Fibroblast of skin of back (primary cell): ENCODE measurements around the gene OR51G1. TPM values are rescaled to one million over a fixed set of nuclear protein-coding genes. Genes with fewer than 3 reads are reported as not detected.
"Not testable (repeated sequence)": the region's sequence is repeated elsewhere in the genome, so short reads cannot be mapped to it uniquely, and the experiment has no call there.

Experiments used
- DNase-seq: peaks from one replicate; pipeline ENCODE4 v3.0.0-alpha.2; 2013
- polyA plus RNA-seq, 2 experiments: library from polyadenylated mRNA; unstranded; fragments of 120-200 nt; gene quantifications; one replicate each; pipeline ENCODE4 v1.2.1, GENCODE V29; 2013; ENCODE audit not compliant: insufficient read length in 2 of 2

Gene OR51G1, protein sequence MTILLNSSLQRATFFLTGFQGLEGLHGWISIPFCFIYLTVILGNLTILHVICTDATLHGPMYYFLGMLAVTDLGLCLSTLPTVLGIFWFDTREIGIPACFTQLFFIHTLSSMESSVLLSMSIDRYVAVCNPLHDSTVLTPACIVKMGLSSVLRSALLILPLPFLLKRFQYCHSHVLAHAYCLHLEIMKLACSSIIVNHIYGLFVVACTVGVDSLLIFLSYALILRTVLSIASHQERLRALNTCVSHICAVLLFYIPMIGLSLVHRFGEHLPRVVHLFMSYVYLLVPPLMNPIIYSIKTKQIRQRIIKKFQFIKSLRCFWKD
- polyA plus RNA-seq (2013, experiment 1 of 2; ENCODE audit: insufficient read length): not detected
- polyA plus RNA-seq (2013, experiment 2 of 2; ENCODE audit: insufficient read length): not detected

DNA sequence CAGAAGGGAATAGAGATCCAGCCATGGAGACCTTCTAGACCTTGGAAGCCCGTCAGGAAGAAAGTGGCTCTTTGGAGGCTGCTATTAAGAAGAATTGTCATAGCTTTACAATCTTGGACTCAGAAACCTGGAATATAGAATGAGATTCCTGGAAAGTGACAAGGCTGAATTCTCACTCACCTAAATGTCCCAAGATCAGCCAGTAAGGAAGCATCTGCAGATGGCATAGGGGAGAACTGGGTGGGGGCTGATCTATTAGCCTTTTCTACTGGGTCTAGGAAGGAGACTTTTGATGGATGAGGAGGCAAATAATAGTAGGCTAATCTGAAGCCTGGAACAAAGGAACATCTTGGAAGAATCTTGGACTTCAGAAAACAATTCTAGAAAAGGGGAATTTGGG, at the start of gene OR51G1:
OR51G1 (minus strand) TSS at position 101 of the 400 bp plus-strand sequence; CDS start at position 101, 0 bp downstream.
- no peak for DNase-seq

DNA sequence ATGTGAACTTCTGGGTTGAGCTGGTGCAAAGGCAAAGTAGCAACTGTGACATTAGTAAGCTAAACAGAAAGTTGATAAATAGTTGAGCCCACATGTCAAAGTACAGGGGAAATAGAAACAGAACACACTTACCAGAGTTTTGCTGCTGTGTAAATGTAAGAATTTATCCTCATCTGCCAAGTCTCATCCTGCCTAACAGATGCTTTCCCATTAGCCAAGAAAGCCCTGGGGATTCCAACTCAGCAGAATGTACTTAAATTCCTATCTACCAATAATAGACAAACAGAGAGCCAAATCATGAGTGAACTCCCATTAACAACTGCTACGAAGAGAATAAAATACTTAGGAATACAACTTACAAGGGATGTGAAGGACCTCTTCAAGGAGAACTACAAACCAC, 38.7 kb upstream of the OR51G1 start:
- no peak for DNase-seq

DNA sequence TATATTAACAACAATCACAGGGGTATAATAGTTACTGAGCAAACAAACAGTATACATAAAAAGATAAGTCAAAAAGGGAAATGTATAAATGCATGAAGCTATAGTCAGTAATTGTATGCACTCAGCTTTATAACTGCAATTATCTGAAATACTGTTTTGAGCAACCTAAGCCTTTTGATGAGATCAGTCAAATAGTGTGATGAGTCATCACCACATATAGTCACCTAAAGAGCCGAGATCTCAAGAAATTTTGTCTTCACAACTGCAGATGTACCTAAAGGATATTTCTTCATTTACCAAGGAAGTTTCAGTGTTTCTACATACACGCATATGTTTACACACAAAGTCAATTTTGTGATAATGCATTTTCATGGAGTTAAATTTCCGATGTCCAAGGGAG, 36.7 kb upstream of the OR51G1 start:
- no peak for DNase-seq

DNA sequence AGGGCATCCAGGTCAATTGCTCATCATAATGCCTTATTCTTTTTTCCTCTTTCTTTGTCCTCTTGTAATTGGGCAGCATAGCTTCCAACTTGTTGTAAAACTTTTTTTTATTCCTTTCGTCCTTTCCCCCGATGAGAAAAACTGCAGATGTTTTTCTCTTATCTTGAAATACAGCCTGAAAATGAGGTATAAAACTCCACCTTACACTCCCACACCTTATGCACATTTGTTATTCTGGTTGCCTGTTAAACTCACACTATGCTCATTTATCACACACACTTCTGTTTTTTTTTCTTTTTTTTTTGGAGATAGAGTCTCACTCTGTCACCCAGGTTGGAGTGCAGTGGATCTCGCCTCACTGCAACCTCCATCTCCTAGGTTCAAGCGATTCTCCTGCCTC, 33.3 kb upstream of the OR51G1 start:
- DNase-seq: no peak

DNA sequence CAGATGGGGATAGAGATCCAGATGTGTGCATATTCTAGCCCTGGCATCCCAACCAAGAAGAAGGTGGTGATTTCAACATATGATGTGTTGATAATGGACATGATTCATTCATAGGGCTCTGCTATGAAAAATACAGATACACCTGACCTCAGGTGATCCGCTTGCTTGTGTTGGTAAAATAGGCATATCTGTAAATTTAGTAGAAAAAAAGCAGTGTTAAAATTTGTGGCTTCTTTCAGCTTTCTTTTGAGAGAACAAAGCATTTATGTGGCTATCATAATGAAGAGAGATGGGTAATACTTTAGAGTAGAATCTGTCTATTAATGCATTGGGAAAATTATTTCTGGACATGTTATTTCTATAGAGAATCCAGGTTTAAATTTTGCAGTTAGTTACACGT, 31.5 kb upstream of the OR51G1 start, which contains the start of gene OR51A2:
OR51A2 (minus strand) TSS at position 101 of the 400 bp plus-strand sequence; CDS start at position 101, 0 bp downstream.
- not testable (repeated sequence) for DNase-seq

DNA sequence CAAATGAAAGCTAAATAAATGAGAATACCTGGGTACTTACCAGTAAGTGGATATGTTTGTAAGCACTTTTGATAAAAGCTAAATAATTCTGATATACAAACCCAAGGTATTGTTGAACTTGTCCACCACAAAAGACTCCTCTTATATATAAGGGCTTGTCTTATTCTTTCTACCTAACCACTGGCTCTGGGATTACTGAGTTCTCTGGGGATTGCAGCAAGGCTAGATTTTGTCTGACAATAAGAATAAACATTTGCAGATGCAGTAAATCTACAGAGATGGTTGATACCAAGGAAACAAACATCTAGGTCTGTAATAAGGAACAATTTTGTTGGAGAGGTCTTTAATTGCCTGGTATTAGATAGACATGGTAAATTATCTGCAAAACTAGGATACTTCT, 23.4 kb upstream of the OR51G1 start, which contains the start of gene OR51A4:
OR51A4 (minus strand) TSS at position 101 of the 400 bp plus-strand sequence. CDS start 505 bp downstream, outside the sequence.
- DNase-seq: no peak

DNA sequence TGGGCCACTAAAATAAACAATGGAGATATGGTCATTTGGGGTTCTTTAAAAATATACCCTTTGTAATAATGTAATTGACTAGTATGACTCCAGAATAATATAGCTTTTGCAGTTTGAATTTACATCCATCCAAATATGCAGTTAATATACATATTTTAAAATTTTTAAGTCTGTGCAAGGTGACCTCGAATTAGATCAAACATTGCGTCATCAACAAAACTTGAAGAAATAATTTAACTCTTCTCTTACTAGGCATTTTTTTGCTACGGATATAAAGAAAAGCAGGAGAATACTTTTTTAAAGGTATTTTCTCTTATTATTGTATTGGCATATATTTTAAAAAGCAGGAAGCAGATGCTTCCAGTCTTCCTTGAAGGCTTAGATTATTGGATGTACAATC, 12.6 kb upstream of the OR51G1 start:
- no peak for DNase-seq

DNA sequence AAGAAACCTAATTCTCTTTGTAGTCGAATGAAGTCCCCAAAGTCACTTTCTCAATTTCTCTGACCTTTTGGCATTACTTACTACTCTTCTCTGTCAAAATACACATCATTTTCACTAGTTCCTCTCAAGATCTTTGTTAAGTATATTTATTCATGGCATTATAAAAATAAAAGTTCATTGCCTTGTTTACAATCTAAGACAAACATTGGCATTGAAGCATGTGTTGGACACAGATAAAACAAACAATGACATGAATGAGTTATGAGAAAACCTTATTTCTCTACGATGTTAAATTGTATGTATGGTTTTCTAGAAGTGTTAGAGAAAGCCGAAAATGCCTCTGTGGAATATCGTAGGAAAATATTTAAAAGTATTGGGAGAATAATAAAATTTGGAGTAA, 8.6 kb upstream of the OR51G1 start:
- no peak for DNase-seq

DNA sequence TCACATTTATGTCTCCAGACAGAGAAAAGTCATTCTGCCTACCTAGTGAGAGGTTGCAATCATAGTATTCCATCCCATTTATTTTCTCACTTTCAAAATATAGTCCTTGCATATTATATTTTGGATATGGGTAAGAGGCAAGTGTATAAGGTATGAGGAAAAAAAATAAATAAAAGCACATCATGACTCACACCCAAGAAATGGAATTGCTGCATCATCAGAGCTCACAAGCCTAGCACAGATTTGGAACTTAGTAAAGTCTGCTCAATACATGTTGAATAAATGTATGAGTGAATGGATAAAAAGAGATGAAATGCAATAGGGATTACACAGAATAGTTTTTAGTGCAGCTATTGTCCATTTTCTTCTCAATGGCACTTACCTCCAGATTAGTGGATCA, 2.5 kb upstream of the OR51G1 start:
- DNase-seq: peak; percentile 9

DNA sequence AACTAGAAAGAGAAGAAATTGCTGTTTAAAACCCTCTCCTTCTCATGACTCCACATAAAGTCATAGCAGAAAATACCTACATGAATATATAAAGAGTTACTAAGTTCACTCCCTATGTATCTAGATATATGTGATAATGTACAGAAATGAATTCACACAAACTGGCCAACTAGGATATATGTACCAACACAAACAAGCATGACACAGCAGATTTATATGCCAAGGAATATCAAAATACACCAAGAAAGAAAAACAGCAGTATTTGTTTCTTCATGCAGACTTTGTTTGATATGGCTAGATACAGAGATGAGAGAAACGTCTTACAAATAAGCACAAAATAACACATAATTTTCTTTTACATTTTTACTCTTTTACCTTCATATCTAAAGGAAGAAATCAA, 1.8 kb downstream of the OR51G1 start:
- DNase-seq: no peak

DNA sequence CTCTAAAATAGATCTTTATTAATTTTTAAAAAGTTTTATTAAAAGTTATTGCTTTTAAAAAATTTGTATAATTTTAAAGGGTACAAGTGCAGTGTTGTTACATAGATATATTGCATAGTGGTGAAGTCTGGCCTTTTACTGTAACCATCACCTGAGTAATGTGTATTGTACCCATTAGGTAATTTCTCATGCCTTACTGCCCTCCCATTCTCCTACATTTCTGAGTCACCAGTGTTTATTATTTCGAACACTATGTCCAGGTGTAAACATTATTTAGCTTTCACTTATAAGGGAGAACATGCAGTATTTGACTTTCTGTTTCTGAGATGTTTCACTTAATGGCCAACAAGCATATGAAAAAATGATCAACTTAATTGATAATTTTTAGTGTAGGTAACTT, 2.3 kb downstream of the OR51G1 start:
- no peak for DNase-seq

DNA sequence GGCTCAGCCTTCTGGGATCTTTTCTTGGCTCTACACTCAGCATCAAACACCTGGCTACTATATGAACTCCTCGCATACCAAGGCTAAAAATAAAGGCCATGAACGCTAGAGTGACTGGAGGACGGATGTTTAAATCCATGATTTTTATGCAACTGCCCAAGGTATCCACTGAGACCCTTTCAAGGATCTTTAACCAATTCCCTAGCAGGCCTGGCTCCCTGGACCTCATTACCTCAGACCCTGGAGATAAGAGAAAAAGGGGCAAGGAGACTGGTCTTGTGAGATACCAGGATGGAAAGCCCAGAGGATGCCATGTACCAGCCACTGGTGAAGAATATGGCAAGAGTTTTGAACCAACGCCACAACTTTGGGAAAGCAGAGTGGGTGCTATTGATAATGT, 4.9 kb downstream of the OR51G1 start, which contains the start of gene OR51G2:
OR51G2 (minus strand) TSS at position 101 of the 400 bp plus-strand sequence. CDS start 3,687 bp downstream, outside the sequence.
- DNase-seq: no peak

DNA sequence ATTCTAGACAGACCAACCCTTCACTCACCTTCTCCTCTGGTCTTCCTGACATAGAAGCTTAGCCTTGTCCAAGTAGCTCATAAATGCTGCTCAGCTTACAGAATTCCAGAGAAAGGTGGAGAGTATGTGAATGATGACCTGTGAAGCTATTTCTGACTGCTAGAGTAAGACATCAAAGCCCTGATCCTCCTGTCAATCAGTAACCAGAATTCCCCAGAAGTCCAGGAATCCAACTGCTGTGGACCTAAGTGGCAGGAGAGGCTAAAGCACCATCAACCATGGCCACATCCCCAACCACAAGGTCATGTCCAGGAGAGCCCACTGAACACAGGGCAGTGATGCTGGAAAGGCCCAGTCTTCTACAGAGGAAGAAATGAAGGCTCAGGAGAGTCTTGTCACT, 7.6 kb downstream of the OR51G1 start:
- DNase-seq: no peak

DNA sequence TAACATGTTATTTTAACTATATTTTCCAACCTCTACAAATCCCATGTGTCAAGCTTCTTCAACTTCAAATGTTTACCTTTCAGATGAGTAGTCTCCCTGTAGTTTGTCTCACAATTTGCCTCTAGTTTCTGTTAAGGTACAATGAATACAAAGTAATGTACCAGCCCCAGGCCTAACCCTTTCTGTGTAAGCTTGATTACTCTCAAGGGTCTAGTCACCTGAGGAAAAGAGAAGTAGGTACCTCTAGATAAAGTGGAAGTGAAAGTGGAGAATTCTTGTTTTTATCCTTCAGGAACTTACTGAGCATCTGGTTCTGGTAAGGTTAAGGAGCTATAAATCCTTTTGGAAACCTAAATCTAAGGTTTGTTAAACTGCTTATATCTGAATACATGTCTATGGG, 20.7 kb downstream of the OR51G1 start, which contains the start of gene OR51A7:
OR51A7 (plus strand) TSS at position 300 of the 400 bp plus-strand sequence. CDS start 3,587 bp downstream, outside the sequence.
- DNase-seq: no peak

DNA sequence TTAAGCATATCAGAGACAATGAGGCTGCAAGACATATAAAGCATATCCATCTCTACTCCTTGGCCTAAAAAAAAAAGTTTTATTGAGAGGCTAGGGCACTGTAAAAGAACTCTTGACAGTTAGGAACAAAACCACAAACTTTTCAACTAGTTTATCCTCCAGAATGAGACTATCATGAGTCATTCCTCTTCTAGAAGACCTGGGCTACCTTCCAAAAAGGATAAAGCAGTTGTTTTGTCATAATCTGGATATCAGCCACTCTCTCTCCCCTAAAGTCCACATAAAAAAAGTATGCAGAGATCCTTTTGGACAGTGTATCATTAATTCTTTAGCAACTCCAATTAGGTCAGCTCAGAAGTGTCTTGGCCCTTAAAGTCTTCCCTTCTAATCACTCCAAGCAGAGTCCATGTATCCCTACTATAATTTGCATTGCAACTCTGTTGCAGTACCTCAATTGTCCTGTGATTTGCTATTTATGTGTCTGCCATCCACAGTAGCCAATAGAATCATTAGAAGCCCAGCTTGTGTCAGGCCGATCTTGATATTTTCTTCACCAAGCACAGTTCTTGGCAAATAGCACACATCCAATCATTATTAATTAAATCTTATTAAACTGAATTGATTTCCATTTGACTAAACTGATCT, 32.0 kb downstream of the OR51G1 start:
- peak; percentile 93 for DNase-seq

DNA sequence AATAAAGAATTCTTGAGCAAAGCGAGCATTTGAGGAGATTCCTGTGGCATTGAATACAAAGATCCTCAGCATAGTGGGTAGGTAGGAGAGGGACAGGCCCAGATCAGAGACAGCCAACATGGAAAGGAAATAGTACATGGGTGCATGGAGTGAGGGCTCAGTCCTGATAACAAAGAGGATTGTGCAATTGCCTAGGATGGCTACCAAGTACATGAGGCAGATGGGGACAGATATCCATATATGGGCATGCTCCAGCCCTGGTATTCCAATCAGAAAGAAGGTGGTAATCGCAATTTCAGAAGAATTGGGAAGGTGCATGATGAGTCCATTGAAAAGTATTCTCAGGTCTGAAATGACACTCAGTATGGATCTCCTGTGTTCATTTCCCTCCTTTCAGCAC, 33.9 kb downstream of the OR51G1 start:
- peak; percentile 1 for DNase-seq

DNA sequence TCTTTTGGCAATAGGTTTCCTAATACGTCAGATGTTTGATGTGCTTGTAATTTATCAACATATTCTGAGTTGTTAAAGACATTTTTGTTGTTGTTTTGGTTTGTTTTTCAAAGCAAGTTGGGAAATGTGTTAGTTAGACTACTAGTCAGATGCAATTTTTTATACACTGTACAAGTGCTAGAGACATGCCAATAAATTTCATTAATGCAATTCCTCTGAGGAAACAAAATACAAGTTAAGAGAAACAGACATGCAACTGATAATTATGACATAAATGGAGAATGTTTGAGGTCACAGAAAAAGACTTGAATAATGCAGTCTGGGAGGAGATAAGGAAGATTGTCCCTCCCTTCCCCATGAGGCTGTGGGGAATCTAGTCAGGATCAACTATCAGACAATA, 36.5 kb downstream of the OR51G1 start:
- no peak for DNase-seq

DNA sequence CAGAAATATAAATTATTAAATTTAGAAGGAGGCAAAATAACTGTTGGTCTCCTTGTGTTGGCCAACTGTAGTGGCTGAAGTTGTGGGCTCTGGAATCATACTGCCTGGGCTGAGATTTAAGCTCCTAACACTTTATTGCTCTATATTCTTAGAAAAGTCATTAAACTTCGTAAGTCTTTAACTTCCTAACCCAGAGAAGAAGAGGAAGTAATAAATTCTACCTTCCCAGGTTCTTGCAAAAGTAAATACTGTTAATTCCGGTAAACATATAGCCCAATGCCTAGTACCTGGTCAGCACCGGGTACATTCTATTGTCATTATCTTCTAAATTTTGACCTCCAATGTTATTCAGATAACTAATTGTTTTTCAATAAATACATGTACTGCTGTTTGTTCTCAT, 38.0 kb downstream of the OR51G1 start:
- no peak for DNase-seq

DNA sequence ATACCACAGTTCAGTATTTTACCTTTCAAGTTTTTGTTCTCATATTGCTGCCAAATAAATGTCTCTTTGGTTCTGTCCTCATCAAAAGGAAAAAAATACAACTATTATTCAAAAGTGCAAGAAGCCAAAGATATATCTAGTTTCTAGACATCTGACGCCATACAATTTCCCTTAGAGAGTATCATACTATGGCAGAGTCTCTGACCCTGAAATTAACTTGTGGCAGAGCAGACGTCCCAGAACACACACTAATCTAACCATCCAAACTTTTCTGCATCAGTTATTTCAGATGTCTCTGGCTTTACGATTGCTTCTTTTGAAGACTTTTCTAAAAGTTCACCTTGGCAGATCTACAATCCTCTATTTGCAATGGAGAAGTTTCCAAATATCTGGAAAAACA, 39.8 kb downstream of the OR51G1 start:
- DNase-seq: no peak

DNA sequence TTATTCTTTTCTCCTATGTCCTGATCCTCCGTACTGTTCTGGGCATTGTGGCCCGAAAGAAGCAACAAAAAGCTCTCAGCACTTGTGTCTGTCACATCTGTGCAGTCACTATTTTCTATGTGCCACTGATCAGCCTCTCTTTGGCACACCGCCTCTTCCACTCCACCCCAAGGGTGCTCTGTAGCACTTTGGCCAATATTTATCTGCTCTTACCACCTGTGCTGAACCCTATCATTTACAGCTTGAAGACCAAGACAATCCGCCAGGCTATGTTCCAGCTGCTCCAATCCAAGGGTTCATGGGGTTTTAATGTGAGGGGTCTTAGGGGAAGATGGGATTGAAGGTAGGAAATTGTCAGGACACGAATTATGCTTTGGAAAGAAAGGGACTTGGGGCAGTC, 41.6 kb downstream of the OR51G1 start:
- DNase-seq: no peak

DNA sequence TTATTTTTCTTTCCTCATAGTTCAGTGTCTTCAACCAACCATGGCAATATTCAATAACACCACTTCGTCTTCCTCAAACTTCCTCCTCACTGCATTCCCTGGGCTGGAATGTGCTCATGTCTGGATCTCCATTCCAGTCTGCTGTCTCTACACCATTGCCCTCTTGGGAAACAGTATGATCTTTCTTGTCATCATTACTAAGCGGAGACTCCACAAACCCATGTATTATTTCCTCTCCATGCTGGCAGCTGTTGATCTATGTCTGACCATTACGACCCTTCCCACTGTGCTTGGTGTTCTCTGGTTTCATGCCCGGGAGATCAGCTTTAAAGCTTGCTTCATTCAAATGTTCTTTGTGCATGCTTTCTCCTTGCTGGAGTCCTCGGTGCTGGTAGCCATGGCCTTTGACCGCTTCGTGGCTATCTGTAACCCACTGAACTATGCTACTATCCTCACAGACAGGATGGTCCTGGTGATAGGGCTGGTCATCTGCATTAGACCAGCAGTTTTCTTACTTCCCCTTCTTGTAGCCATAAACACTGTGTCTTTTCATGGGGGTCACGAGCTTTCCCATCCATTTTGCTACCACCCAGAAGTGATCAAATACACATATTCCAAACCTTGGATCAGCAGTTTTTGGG, 42.2 kb downstream of the OR51G1 start, which contains the start of gene OR51T1:
OR51T1 (plus strand) TSS at position 41 of the 641 bp plus-strand sequence; CDS start at position 41, 0 bp downstream.
- peak; percentile 86 for DNase-seq

DNA sequence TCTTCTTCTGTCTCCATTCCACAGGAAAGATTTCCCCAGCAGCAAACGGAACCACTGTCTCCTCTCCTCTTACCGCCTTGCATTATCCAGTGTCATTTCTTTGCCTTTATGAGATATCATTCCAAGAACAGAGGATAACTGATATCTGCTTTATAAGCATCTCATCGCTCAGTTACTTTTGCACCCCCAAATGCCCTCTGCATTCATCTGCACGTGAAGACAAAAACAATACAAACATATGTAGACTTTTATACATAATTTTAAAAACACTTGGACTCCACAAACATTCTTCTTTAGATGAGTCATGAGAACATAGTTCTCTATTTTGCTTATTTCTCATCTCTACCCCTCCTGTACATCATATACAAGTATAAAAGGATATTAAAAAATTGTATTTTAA, 43.0 kb downstream of the OR51G1 start:
- DNase-seq: peak; percentile 43
